ENCODE measurements around the gene NSL1.
"Not testable (repeated sequence)": the region's sequence is repeated elsewhere in the genome, so short reads cannot be mapped to it uniquely, and the experiment has no call there.

The NSL1 gene

GRCh38 chr1:212719633-212720032, 71.9 kb downstream of the NSL1 start:
- DNase-seq (ENCODE audit: insufficient read length, low spot score), result no peak
- no peak for TF ChIP-seq POLR2A (IDR thresholded peaks at IDR 0.05; ENCODE audit: low read depth, low read length)
- FAIRE-seq, result no peak

- no peak for TF ChIP-seq POLR2A (IDR thresholded peaks at IDR 0.05; ENCODE audit: low read depth, low read length)
- no peak for FAIRE-seq
- no peak for DNase-seq (ENCODE audit: insufficient read length, low spot score)
These were observed 73.1 kb downstream of the NSL1 start for GRCh38 chr1:212718499-212718898.

GRCh38 chr1:212716161-212716560, 75.4 kb downstream of the NSL1 start:
- TF ChIP-seq POLR2A (IDR thresholded peaks at IDR 0.05; ENCODE audit: low read depth, low read length), result no peak
- FAIRE-seq, result no peak

GRCh38 chr1:212713465-212714136, 78.0 kb downstream of the NSL1 start:
- DNase-seq (ENCODE audit: insufficient read length, low spot score), result no peak
- no peak for FAIRE-seq
- TF ChIP-seq POLR2A (IDR thresholded peaks at IDR 0.05; ENCODE audit: low read depth, low read length), result no peak

More at GRCh38 chr1:212716161-212716560, 75.4 kb downstream of the NSL1 start:
- DNase-seq (ENCODE audit: insufficient read length, low spot score), result no peak

GRCh38 chr1:212712451-212713303, 78.9 kb downstream of the NSL1 start:
- peak; percentile 41 for FAIRE-seq
- TF ChIP-seq POLR2A (IDR thresholded peaks at IDR 0.05; ENCODE audit: low read depth, low read length), result no peak
- peak; percentile 23 for DNase-seq (ENCODE audit: insufficient read length, low spot score)

- not testable (repeated sequence) for DNase-seq (ENCODE audit: insufficient read length, low spot score); FAIRE-seq
These were observed 79.6 kb downstream of the NSL1 start for GRCh38 chr1:212711974-212712373.

GRCh38 chr1:212710566-212710965, 81.0 kb downstream of the NSL1 start:
- no peak for FAIRE-seq
- no peak for DNase-seq (ENCODE audit: insufficient read length, low spot score)
- TF ChIP-seq POLR2A (IDR thresholded peaks at IDR 0.05; ENCODE audit: low read depth, low read length), result no peak

- TF ChIP-seq POLR2A (IDR thresholded peaks at IDR 0.05; ENCODE audit: low read depth, low read length), result no peak
- no peak for DNase-seq (ENCODE audit: insufficient read length, low spot score)
- no peak for FAIRE-seq
These were observed 87.5 kb downstream of the NSL1 start for GRCh38 chr1:212703991-212704564.

GRCh38 chr1:212702672-212703071, 88.9 kb downstream of the NSL1 start:
- FAIRE-seq (no peak), DNase-seq (ENCODE audit: insufficient read length, low spot score) (no peak)

GRCh38 chr1:212701910-212702309, 89.7 kb downstream of the NSL1 start:
- DNase-seq (ENCODE audit: insufficient read length, low spot score) (no peak), FAIRE-seq (no peak)
- no peak for TF ChIP-seq POLR2A (IDR thresholded peaks at IDR 0.05; ENCODE audit: low read depth, low read length)

More at GRCh38 chr1:212702672-212703071, 88.9 kb downstream of the NSL1 start:
- no peak for TF ChIP-seq POLR2A (IDR thresholded peaks at IDR 0.05; ENCODE audit: low read depth, low read length)

- no peak for FAIRE-seq
- DNase-seq (ENCODE audit: insufficient read length, low spot score), result no peak
- TF ChIP-seq POLR2A (IDR thresholded peaks at IDR 0.05; ENCODE audit: low read depth, low read length), result no peak
These were observed 90.4 kb downstream of the NSL1 start for GRCh38 chr1:212700892-212701819.

- FAIRE-seq (no peak), DNase-seq (ENCODE audit: insufficient read length, low spot score) (peak; percentile 24)
- TF ChIP-seq POLR2A (IDR thresholded peaks at IDR 0.05; ENCODE audit: low read depth, low read length), result 0 out of 2 replicates have a peak, but pooled peaks have one; percentile 25
These were observed 91.2 kb downstream of the NSL1 start for GRCh38 chr1:212700223-212700891.

All from H54 (cell line).